GM18873 (cell line): Measurements from ENCODE around the gene HTATIP2.
"Not testable (repeated sequence)": the region's sequence is repeated elsewhere in the genome, so short reads cannot be mapped to it uniquely, and the experiment has no call there.

Experiments
- ATAC-seq: cut with Tn5 transposase; IDR thresholded peaks from one replicate; pipeline ENCODE4 v1.9.1; 2021; ENCODE audit warnings: mild to moderate bottlenecking, moderate library complexity, moderate number of reproducible peaks; ENCODE audit not compliant: unreplicated experiment, low FRiP score

HTATIP2 gene

DNA sequence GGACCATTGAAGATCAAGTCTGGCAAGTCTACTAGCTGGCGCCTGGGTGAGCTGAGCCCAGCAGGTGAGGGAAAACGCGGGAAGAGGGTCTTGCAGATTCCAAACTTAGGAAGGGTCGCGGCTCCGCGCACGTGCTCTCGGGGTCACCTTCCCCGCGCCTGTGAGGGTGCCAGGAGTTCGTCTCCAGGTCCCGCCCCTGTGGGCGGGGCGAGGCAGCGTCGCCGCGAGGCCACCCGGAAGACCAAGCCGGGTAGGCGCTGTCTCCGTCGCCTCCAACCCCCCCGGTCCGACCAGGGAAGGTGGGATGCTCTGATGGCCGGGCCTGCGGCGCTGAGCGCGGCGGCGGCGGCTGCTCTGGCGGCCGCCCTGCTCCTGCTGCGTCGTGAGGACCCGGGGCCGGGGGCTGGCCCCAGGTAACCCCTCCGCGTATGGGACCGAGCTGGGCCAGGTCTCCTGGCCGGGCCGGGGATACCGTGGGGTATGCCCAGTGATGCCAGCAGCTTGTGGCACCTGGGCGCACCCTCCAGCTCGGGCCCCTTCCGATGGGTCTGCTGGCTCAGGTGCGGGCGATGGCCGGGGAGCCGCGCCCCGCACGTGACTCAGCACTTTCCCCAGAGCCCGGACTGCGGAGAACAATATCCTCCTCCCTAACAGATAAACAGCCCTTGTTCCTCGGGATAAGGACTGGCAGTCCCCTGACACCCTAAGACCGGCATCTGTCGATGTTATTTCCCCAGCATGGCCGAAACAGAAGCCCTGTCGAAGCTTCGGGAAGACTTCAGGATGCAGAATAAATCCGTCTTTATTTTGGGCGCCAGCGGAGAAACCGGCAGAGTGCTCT, at the start of gene HTATIP2:
Gene HTATIP2, plus strand, starts transcription at position 215 of the 841 bp plus-strand sequence. Its CDS starts 524 bp downstream, at position 739.
- ATAC-seq = peak; percentile 81

DNA sequence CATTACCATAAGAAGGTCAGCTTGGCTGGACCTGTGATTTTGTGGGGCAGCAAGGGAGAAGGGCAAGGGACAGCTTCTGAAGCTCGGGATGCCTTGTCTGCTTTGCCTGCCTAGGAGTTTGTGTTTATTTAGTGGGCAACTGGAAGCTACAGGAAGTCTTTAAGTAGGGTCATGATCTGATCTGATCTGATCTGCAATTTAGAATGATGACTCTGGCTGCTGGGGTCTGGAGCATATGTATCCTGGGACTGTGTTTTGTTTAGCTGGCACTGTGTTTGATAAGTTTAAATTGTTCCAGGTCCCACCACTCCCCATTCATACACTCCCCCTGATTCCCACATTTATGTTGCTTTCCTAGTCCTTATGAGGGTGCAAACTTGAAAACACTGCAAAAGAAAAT, 47.7 kb upstream of the HTATIP2 start:
- no peak for ATAC-seq

DNA sequence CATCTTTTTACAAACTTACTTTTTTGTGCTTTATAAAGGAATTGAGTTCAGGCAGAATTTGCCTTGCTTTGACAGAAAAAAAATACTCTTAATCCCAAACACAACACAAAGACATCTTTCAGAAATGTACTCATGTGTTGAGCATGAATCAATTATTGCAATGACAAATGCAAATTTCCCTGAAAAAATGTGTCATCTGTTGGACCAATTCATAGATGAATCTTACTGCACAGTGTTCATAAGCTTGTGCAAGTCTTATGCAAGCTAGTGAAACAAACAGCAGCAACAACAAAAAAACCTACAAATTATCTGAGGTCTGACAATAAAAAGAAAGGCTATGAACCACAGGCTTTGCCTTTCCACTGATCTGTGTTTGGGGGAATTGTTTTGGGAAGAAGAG, 42.3 kb upstream of the HTATIP2 start:
- ATAC-seq = no peak

- no peak for ATAC-seq
Measured at GRCh38 chr11:20327377-20327935, 36.1 kb upstream of the HTATIP2 start.

- no peak for ATAC-seq
Measured at GRCh38 chr11:20336056-20336455, 27.5 kb upstream of the HTATIP2 start.

GRCh38 chr11:20337526-20338154, 25.9 kb upstream of the HTATIP2 start:
- ATAC-seq = no peak

GRCh38 chr11:20342347-20343141, 21.0 kb upstream of the HTATIP2 start:
- no peak for ATAC-seq

DNA sequence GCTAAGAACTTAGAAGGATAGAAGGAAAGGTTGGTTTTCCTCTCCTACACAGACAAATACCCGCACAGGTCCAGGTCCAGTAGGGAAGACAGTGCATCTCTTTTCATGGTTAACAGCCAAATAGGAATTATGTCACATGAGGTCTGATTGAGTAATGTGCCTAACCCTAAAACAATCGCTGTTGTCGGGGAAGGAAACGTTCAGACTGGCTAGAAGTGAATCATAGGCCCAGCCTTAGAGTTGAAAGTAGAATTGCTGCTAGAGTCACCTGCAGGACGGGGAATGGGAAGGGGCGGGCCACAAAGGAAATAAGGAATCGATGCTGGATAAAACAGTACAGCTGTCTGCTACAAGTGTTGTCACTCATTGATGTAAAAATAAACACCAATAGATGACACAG, 12.4 kb upstream of the HTATIP2 start:
- no peak for ATAC-seq

- ATAC-seq = no peak
Measured at GRCh38 chr11:20351751-20352262, 11.7 kb upstream of the HTATIP2 start.

GRCh38 chr11:20353829-20354434, 9.6 kb upstream of the HTATIP2 start:
- ATAC-seq = no peak

- peak; percentile 57 for ATAC-seq
Measured at GRCh38 chr11:20355221-20356219, 8.0 kb upstream of the HTATIP2 start.

DNA sequence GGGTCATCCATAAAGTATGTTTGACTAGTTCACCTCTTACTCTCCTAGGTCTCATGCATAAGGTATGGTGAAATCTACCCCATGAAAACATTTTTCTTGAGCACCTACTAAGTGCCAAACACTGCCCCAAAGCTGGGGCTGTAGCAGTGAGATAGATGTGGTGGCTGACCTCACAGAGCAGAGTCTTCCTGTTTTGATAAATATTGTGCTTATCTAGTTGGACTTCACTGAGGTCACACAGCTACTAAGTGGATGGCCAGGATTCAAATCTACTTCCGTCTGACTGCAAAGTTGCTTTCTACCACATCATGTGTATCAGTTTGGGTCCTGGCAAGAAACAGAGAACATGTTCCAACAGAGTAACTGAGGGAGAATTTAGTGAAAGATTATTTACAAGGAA, 6.4 kb upstream of the HTATIP2 start:
- ATAC-seq = no peak

- no peak for ATAC-seq
Measured at GRCh38 chr11:20360650-20361049, 2.9 kb upstream of the HTATIP2 start.

DNA sequence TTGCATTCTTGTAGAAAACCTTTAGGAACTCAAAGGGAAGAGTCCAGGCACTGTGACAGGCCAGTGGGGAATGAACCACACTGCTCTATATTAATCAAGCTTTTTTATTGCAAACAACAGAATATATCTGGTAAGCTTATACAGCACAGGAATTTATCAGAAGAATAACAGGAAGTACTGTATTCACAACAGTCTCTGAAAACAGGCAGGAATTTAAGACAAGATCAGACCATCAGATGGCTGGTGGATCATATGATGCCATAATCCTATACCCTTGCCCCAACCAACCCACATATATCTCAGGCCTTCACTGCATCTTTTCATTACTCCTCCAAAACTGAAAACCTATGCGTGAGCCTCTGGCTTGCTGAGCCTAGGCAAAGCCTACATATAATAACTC, 1.0 kb upstream of the HTATIP2 start:
- ATAC-seq = no peak

DNA sequence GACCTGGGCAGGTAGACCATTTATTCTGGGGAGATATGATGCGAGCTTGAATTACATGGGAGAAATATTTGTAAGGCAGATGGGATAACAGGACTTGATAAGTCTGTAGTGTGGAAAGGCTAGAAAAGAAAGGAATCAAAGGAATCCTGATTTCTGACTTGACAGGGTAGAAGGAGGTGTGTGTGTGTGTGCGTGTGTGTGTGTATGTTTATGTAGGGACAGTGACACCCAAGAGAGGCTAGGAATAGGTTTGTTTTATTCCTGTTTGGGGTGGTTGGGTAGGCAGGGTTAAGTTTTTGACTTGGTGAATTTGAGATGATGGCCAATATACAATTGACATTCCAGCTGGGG, 390 bp upstream of the HTATIP2 start:
- ATAC-seq = no peak

DNA sequence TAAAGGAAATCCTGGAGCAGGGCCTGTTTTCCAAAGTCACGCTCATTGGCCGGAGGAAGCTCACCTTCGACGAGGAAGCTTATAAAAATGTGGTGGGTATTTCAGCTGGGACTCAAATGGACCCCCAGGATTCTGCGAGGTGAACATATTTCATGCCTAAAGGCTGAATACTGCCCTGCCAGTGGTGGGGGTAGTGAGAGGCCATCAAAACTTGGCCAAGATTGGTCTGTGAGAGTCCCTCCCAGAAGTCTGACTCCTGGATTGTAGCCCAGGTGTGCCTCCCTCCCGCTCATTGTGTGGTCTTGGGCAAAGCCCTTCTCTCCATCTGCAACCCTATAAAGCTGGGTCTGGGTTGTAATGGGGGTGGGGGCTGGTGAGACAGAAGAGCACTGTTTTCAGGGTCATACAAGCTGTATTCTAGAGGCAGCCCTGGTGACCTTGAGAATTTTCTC, 853 bp downstream of the HTATIP2 start:
- ATAC-seq = no peak

DNA sequence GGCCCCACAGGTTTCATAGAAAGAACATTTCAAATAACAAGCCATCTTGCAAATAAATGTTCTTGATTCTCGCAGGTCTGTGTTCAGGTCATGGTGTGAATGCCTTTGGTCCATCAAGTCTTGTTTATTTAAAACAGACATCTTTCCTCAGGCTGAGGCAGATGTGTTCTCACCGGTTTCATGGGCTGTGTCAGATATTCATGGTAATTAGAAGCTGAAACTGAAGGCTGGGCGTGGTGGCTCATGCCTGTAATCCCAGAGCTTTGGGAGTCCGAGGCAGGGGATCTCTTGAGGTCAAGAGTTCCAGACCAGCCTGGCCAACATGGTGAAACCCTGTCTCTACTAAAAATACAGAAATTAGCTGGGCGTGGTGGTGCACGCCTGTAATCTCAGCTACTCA, 2.0 kb downstream of the HTATIP2 start:
- ATAC-seq = not testable (repeated sequence)

DNA sequence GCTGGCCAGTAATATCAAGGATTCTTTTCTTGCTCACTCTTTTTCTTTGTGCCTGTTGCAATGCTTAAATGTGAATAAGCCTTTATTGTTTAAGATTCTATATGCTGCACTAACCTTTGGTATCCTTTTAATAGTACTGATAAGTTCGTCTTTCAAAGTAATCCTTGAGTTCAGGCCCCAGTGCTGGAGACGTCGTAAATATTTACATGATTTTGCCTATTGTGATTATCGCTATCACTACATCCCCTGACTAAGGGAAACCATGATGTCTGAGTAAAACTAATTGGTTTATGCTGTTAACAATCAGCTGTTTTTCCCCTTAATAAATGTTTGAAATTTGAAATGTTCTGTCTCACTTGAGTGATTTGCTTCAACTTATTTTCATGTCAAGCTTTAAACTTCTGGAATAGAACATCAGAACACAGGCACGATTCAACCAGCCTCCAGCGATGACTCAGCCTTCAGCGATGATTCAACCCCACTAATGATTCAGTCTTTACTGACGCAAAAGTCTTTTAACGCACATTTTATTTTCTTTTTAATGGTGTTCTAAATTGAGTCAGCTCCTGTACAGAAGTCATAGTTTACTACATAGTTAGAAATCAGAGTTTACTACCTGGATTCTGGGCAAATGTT, 3.9 kb downstream of the HTATIP2 start:
- ATAC-seq = no peak

DNA sequence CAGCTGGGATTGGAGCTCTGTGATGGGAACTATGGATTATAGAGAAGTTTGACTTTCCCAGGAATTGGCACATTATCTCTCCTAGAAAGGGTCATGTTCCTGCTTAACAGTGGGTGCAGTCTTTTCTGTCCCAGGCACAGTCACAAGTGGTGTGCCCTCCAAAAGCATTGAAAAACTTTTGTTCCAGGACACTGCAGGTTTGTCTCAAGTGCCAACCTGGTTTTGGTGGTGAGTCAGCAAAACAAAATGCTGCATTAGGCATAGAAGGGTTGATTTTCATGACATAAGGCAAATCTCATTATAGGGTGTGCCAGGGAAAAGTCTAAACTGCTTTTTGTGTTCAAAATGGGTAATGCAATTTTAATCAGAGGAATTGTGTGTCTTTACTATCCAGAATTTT, 4.9 kb downstream of the HTATIP2 start:
- no peak for ATAC-seq
